NCI-H69 (cell line): ENCODE data around the gene UQCRQ.

ENCODE experiments used
- DNase-seq: peaks from one replicate; lab custom pipeline; 2025; lab: John Stamatoyannopoulos, UW

Gene UQCRQ

GRCh38 chr5:132909702-132910101 lies 43.3 kb downstream of the UQCRQ start:
- DNase-seq, result no peak

DNA sequence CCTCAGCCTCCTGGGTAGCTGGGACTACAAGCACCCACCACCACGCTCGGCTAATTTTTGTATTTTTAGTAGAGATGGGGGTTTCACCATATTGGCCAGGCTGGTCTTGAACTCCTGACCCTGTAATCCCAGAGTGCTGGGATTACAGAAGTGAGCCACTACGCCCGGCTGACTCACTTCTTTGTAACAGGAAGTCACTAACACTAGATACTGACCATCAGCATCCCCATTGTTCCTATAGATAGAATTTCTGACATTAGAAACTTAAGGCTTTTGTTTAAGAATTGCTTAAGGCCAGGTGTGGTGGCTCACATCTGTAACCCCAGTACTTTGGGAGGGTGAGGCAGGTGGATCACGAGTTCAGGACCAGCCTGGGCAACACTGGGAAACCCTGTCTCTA lies 49.2 kb downstream of the UQCRQ start:
- DNase-seq, result no peak

DNA sequence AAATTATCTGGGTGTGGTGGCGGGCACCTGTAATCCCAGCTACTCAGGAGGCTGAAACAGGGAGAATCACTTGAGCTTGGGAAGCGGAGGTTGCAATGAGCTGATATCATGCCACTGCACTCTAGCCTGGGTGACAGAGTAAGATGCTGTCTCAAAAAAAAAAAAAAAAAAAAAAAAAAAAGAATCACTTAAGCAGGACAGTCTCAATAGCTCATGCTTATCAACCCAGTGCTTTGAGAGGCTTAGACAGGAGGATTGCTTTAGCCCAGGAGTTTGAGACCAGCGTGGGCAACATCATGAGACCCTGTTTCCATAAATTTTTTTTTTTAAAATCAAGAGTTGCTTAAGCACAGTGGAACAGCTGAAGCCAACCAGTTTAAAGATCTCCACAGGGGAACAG lies 49.6 kb downstream of the UQCRQ start:
- no peak for DNase-seq
